Liver (tissue), 9 donors: ENCODE measurements around the gene TEX44. TPM values are rescaled to one million over a fixed set of nuclear protein-coding genes. Genes with fewer than 3 reads are reported as not detected.

ENCODE experiments used
- DNase-seq: peaks from one replicate; pipeline ENCODE4 v3.0.0-alpha.2; 2017; ENCODE audit warnings: low spot score
- H3K27ac ChIP-seq, 2 donors: one replicate each; pipeline ENCODE4 v1.7.0; 2013; ENCODE audit warnings: inconsistent platforms in 2 of 2, low read length in 2 of 2, control low read depth in 1 of 2, low read depth in 1 of 2, mild to moderate bottlenecking in 1 of 2
- H3K27me3 ChIP-seq, 4 donors: one replicate each; pipeline versions ENCODE4 v1.6.1 to v1.7.0; 2013; ENCODE audit warnings: low read length in 3 of 4, inconsistent platforms in 1 of 4, mild to moderate bottlenecking in 1 of 4, moderate library complexity in 1 of 4; ENCODE audit not compliant: control insufficient read depth in 4 of 4, insufficient read depth in 4 of 4
- H3K36me3 ChIP-seq, 4 donors: one replicate each; pipeline versions ENCODE4 v1.6.1 to v1.7.0; 2013; ENCODE audit warnings: low read length in 3 of 4, mild to moderate bottlenecking in 3 of 4, low read depth in 1 of 4, moderate library complexity in 1 of 4; ENCODE audit not compliant: control insufficient read depth in 4 of 4, insufficient read depth in 3 of 4
- H3K4me1 ChIP-seq, 4 donors: one replicate each; pipeline versions ENCODE4 v1.6.1 to v1.7.0; 2013; ENCODE audit warnings: low read length in 3 of 4, mild to moderate bottlenecking in 3 of 4, moderate library complexity in 1 of 4; ENCODE audit not compliant: control insufficient read depth in 4 of 4, insufficient read depth in 4 of 4
- H3K4me3 ChIP-seq, 3 donors: one replicate each; pipeline versions ENCODE4 v1.6.1 to v1.7.0; 2013; ENCODE audit warnings: low read length in 3 of 3, control low read depth in 1 of 3, low read depth in 1 of 3, mild to moderate bottlenecking in 1 of 3
- H3K9ac ChIP-seq, 2 donors: one replicate each; pipeline ENCODE4 v1.7.0; 2013; ENCODE audit warnings: low read length in 2 of 2, mild to moderate bottlenecking in 2 of 2, moderate library complexity in 2 of 2, control low read depth in 1 of 2, low read depth in 1 of 2
- H3K9me3 ChIP-seq, 4 donors: one replicate each; pipeline versions ENCODE4 v1.6.1 to v1.7.0; 2013; ENCODE audit warnings: low read length in 3 of 4; ENCODE audit not compliant: control insufficient read depth in 4 of 4
- ATF3 ChIP-seq: IDR thresholded peaks from 2 replicates; pipeline ENCODE4 v1.6.1; 2016; ENCODE audit warnings: antibody characterized with exemption
- EGR1 ChIP-seq, 2 donors: IDR thresholded peaks; 2 replicates each; pipeline ENCODE4 v1.6.1; 2016 to 2018; ENCODE audit warnings: antibody characterized with exemption in 2 of 2, low read depth in 2 of 2
- FOXA1 ChIP-seq: IDR thresholded peaks from 2 replicates; pipeline ENCODE4 v1.6.1; 2016; ENCODE audit warnings: antibody characterized with exemption
- FOXA2 ChIP-seq: IDR thresholded peaks from 2 replicates; pipeline ENCODE4 v1.6.1; 2016; ENCODE audit warnings: antibody characterized with exemption
- GABPA ChIP-seq, 2 donors: IDR thresholded peaks in 1 of 2; conservative IDR thresholded peaks in 1 of 2; 2 replicates each; pipeline ENCODE4 v1.6.1; 2016; ENCODE audit warnings: antibody characterized with exemption in 2 of 2, mild to moderate bottlenecking in 1 of 2, moderate library complexity in 1 of 2
- HNF4A ChIP-seq, 2 donors: conservative IDR thresholded peaks; 2 replicates each; pipeline ENCODE4 v1.6.1; 2016; ENCODE audit warnings: antibody characterized with exemption in 2 of 2, mild to moderate bottlenecking in 2 of 2
- HNF4G ChIP-seq: IDR thresholded peaks from 2 replicates; pipeline ENCODE4 v1.6.1; 2016; ENCODE audit warnings: antibody characterized with exemption
- JUND ChIP-seq, 2 donors: IDR thresholded peaks; 2 replicates each; pipeline ENCODE4 v1.6.1; 2016; ENCODE audit warnings: antibody characterized with exemption in 2 of 2
- NR2F2 ChIP-seq: IDR thresholded peaks from 2 replicates; pipeline ENCODE4 v1.6.1; 2016; ENCODE audit warnings: antibody characterized with exemption
- RAD21 ChIP-seq, 2 donors: IDR thresholded peaks; 2 replicates each; pipeline ENCODE4 v1.6.1; 2016; ENCODE audit warnings: antibody characterized with exemption in 2 of 2, mild to moderate bottlenecking in 2 of 2
- RXRA ChIP-seq, 2 donors: IDR thresholded peaks; 2 replicates each; pipeline ENCODE4 v1.6.1; 2017 to 2018; ENCODE audit warnings: antibody characterized with exemption in 2 of 2, mild to moderate bottlenecking in 1 of 2
- SP1 ChIP-seq: IDR thresholded peaks from 2 replicates; pipeline ENCODE4 v1.6.1; 2018; ENCODE audit warnings: antibody characterized with exemption, mild to moderate bottlenecking
- TAF1 ChIP-seq: conservative IDR thresholded peaks from 2 replicates; pipeline ENCODE4 v1.6.1; 2016; ENCODE audit warnings: antibody characterized with exemption, mild to moderate bottlenecking
- YY1 ChIP-seq: IDR thresholded peaks from 2 replicates; pipeline ENCODE4 v1.6.1; 2016; ENCODE audit warnings: antibody characterized with exemption, mild to moderate bottlenecking
- ZBTB33 ChIP-seq: IDR thresholded peaks from 2 replicates; pipeline ENCODE4 v1.6.1; 2016; ENCODE audit warnings: antibody characterized with exemption
- WGBS: extraction: QIAGEN DNeasy Blood & Tissue Kit; methylation state at CpG from one replicate; pipeline ENCODE4 v1.1.7; 2013; 5-methylcytosine and 5-hydroxymethylcytosine counted together
- polyA plus RNA-seq, 2 donors: library from polyadenylated mRNA; stranded (reverse) in 1 of 2; unstranded in 1 of 2; fragments of 200-250 nt in 1 of 2; fragments of >200 nt in 1 of 2; fragmentation: Nextera tagmentation in 1 of 2; extraction: Ambion mirVana in 1 of 2; gene quantifications; one replicate each; pipeline versions ENCODE4 v1.2.1 to v1.2.3, GENCODE V29; 2013 to 2015
- total RNA-seq, 2 donors: library from RNA; depleted of rRNA; stranded (reverse); fragments of >200 nt; gene quantifications; one replicate each; pipeline ENCODE4 v1.2.3, GENCODE V29; 2014
- TF ChIP-seq, protein P1 (sequence below): IDR thresholded peaks from 2 replicates; pipeline ENCODE4 v1.6.1; 2016; ENCODE audit warnings: antibody characterized with exemption
- TF ChIP-seq, protein P2 (sequence below): fragments of 150-350 bp; IDR thresholded peaks from 2 replicates; pipeline ENCODE4 v1.5.1; 2017; ENCODE audit warnings: improper control_type of control experiment, low read depth, low read length; ENCODE audit not compliant: missing input control
- TF ChIP-seq, protein P3 (sequence below): IDR thresholded peaks from 2 replicates; pipeline ENCODE4 v1.6.1; 2016; ENCODE audit warnings: antibody characterized with exemption, mild to moderate bottlenecking
- donor health status: healthy.
- donor health status: healthy.
- donor health status: healthy.
- donor health status: healthy.
- donor health status: healthy.

TEX44 gene
- total and polyA plus RNA-seq, 4 donors = not detected

GRCh38 chr2:231633241-231633976, 40.7 kb downstream of the TEX44 start:
- no peak for DNase-seq
- Histone ChIP-seq H3K9me3 (no peaks in the 10 kb centered on the region), H3K4me1 (peaks cover 0 to 4% (median 0%) of the 10 kb centered on the region in 4 donors), H3K27me3 (no peaks in the 10 kb centered on the region), H3K27ac (no peak overlapping the region), H3K9ac (no peak overlapping the region), H3K4me3 (no peak overlapping the region), H3K36me3 (no peaks in the 10 kb centered on the region)
- 93% methylated on average over 13 of the region's 13 CpGs for WGBS
- TF ChIP-seq, protein P1, sequence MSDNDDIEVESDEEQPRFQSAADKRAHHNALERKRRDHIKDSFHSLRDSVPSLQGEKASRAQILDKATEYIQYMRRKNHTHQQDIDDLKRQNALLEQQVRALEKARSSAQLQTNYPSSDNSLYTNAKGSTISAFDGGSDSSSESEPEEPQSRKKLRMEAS = no peak
- no peak for TF ChIP-seq SP1
- no peak for TF ChIP-seq ZBTB33
- TF ChIP-seq, protein P2, sequence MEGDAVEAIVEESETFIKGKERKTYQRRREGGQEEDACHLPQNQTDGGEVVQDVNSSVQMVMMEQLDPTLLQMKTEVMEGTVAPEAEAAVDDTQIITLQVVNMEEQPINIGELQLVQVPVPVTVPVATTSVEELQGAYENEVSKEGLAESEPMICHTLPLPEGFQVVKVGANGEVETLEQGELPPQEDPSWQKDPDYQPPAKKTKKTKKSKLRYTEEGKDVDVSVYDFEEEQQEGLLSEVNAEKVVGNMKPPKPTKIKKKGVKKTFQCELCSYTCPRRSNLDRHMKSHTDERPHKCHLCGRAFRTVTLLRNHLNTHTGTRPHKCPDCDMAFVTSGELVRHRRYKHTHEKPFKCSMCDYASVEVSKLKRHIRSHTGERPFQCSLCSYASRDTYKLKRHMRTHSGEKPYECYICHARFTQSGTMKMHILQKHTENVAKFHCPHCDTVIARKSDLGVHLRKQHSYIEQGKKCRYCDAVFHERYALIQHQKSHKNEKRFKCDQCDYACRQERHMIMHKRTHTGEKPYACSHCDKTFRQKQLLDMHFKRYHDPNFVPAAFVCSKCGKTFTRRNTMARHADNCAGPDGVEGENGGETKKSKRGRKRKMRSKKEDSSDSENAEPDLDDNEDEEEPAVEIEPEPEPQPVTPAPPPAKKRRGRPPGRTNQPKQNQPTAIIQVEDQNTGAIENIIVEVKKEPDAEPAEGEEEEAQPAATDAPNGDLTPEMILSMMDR = no peak
- TF ChIP-seq RAD21 (IDR thresholded peaks at IDR 0.05) = no peak
- TF ChIP-seq NR2F2 = no peak
- no peak for TF ChIP-seq FOXA2

GRCh38 chr2:231634412-231634811, 41.7 kb downstream of the TEX44 start:
- Histone ChIP-seq H3K36me3 (no peaks in the 10 kb centered on the region), H3K4me1 (peaks cover 0 to 4% (median 0%) of the 10 kb centered on the region in 4 donors), H3K27ac (no peak overlapping the region), H3K4me3 (no peak overlapping the region), H3K9ac (no peak overlapping the region), H3K27me3 (no peaks in the 10 kb centered on the region), H3K9me3 (no peaks in the 10 kb centered on the region)
- TF ChIP-seq TAF1 = no peak
- TF ChIP-seq GABPA (IDR thresholded peaks at IDR 0.05 in 1 of 2, conservative IDR thresholded peaks at IDR 0.05 in 1 of 2) = no peak
- TF ChIP-seq NR2F2 = no peak
- TF ChIP-seq RAD21 (IDR thresholded peaks at IDR 0.05) = no peak
- no peak for TF ChIP-seq HNF4A (conservative IDR thresholded peaks at IDR 0.05)
- no peak for TF ChIP-seq FOXA1
- TF ChIP-seq, protein P2 = no peak
- no peak for TF ChIP-seq ATF3
- TF ChIP-seq, protein P3, sequence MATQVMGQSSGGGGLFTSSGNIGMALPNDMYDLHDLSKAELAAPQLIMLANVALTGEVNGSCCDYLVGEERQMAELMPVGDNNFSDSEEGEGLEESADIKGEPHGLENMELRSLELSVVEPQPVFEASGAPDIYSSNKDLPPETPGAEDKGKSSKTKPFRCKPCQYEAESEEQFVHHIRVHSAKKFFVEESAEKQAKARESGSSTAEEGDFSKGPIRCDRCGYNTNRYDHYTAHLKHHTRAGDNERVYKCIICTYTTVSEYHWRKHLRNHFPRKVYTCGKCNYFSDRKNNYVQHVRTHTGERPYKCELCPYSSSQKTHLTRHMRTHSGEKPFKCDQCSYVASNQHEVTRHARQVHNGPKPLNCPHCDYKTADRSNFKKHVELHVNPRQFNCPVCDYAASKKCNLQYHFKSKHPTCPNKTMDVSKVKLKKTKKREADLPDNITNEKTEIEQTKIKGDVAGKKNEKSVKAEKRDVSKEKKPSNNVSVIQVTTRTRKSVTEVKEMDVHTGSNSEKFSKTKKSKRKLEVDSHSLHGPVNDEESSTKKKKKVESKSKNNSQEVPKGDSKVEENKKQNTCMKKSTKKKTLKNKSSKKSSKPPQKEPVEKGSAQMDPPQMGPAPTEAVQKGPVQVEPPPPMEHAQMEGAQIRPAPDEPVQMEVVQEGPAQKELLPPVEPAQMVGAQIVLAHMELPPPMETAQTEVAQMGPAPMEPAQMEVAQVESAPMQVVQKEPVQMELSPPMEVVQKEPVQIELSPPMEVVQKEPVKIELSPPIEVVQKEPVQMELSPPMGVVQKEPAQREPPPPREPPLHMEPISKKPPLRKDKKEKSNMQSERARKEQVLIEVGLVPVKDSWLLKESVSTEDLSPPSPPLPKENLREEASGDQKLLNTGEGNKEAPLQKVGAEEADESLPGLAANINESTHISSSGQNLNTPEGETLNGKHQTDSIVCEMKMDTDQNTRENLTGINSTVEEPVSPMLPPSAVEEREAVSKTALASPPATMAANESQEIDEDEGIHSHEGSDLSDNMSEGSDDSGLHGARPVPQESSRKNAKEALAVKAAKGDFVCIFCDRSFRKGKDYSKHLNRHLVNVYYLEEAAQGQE = no peak
- TF ChIP-seq HNF4G = no peak
- no peak for TF ChIP-seq RXRA (IDR thresholded peaks at IDR 0.05)
- no peak for TF ChIP-seq FOXA2
- no peak for TF ChIP-seq SP1
- TF ChIP-seq, protein P1 = no peak
- no peak for TF ChIP-seq YY1
- no peak for TF ChIP-seq JUND (IDR thresholded peaks at IDR 0.05)
- no peak for TF ChIP-seq EGR1 (IDR thresholded peaks at IDR 0.05; ENCODE audit: low read depth in 2 of 2)
- no peak for TF ChIP-seq ZBTB33
- WGBS = 95% methylated on average over 2 of the region's 2 CpGs
- DNase-seq = no peak
